ENCODE measurements around the gene GNAS.

DNA sequence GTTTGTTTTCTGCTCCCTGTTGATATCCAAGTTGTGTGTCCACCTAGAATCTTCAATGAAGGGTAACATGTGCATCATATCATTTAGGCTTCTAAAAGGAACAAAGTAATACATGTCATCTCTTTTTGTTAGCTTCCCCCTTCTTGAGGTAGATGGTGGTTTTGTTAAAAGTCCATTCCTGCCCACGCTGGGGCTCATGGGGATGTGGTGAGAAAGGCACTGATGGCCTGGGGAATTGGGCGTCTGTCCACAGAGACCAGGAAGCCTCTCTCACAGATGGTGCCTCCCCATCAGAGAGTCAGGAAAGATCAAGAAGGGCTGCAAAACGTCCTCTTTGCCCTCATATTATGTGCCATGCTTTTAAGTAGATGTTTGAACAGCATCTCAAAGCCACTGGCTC is 32.5 kb downstream of the GNAS start:
- no peak for TF ChIP-seq YY1 (IDR thresholded peaks at IDR 0.05)
- TF ChIP-seq, protein P1, sequence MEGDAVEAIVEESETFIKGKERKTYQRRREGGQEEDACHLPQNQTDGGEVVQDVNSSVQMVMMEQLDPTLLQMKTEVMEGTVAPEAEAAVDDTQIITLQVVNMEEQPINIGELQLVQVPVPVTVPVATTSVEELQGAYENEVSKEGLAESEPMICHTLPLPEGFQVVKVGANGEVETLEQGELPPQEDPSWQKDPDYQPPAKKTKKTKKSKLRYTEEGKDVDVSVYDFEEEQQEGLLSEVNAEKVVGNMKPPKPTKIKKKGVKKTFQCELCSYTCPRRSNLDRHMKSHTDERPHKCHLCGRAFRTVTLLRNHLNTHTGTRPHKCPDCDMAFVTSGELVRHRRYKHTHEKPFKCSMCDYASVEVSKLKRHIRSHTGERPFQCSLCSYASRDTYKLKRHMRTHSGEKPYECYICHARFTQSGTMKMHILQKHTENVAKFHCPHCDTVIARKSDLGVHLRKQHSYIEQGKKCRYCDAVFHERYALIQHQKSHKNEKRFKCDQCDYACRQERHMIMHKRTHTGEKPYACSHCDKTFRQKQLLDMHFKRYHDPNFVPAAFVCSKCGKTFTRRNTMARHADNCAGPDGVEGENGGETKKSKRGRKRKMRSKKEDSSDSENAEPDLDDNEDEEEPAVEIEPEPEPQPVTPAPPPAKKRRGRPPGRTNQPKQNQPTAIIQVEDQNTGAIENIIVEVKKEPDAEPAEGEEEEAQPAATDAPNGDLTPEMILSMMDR (IDR thresholded peaks at IDR 0.05; ENCODE audit: low read depth, low read length, missing input control): no peak

Measured in liver (tissue), 2 donors.